HG02970 (cell line): ENCODE results near the gene C1QTNF12.
"Not testable (repeated sequence)": the region's sequence is repeated elsewhere in the genome, so short reads cannot be mapped to it uniquely, and the experiment has no call there.

Experiments used
- ATAC-seq: cut with Tn5 transposase; IDR thresholded peaks from one replicate; pipeline ENCODE4 v1.9.1; 2021; ENCODE audit warnings: mild to moderate bottlenecking, moderate library complexity, moderate number of reproducible peaks; ENCODE audit not compliant: unreplicated experiment, low FRiP score

Gene C1QTNF12

DNA sequence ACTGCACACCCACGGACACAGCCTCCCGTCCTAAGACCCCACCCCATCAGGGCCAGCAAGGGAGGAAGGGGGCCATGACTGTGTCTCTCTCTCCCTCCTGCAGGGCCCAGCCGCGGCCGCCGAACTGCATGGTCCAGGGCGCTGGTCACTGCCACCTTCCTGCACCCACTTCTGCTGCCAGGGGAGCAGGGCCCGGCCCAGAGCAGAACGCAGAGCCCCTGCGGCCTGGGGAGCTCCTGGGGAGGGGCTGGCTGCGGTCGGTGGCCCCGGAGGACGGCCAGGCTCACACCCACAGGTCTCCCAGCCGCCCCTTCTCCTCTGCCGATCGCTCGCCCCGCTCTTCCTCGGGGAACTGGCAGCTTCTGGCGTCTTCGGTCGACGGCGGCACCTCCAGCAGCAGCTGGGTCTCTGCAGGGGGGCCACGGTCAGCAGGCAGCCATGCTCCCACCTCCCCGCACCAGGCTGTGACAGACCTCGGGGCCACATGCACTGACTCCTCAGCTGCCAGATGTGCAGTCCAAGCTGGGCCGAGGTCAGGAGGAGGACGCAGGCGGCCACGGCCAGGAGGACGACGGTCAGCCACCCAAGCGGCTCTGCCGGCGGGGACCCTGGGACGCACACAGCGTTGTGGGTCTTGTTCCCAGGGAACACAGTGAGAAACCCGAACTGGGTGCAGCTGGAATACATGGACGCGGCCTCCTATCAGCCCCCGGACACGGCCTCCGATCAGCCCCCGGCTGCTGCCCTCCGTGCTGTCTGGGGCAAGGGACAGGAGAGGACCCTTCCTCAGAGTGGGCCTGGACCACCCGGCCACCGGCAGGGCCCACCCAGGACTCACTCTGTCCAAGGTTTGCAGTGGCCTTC is 42.7 kb downstream of the C1QTNF12 start:
- ATAC-seq: no peak

DNA sequence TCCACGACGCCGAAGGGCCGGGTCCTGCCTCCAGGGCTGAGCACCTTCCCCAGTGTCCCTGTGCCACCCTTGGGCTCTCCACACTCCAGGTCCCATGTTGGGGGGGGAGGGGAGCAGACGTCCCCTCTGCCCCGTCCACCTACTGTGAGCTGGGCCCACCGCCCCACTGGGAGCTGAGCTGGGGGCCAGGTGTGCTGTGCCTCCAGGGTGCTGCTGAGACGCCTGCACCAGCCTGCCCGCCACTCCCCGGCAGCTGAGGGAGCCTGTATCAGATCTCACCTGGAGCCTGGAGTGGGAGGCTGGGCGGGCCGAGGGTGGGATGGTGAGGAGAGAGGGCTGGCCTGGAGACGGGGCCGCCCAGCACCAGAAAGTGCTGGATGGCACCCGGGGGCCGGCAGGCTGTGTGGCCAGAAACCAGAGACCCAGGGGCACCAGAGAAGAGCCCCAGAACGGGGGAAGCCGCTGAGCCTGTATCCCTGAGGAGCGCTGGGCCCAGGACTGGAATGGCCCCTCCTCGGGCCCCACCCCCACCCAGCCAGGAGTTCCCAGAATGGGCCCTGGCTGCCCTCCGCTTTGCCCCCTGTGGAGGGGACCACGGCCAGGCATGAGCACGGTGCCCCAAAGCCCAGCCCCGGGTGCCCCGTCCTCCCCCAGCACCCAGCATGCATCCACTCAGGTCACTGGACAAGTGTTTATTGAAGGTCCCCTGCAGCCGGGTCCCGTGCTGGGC is 43.5 kb downstream of the C1QTNF12 start:
- ATAC-seq: no peak

GRCh38 chr1:1200876-1201810 is 45.4 kb downstream of the C1QTNF12 start:
- ATAC-seq: peak; percentile 53

DNA sequence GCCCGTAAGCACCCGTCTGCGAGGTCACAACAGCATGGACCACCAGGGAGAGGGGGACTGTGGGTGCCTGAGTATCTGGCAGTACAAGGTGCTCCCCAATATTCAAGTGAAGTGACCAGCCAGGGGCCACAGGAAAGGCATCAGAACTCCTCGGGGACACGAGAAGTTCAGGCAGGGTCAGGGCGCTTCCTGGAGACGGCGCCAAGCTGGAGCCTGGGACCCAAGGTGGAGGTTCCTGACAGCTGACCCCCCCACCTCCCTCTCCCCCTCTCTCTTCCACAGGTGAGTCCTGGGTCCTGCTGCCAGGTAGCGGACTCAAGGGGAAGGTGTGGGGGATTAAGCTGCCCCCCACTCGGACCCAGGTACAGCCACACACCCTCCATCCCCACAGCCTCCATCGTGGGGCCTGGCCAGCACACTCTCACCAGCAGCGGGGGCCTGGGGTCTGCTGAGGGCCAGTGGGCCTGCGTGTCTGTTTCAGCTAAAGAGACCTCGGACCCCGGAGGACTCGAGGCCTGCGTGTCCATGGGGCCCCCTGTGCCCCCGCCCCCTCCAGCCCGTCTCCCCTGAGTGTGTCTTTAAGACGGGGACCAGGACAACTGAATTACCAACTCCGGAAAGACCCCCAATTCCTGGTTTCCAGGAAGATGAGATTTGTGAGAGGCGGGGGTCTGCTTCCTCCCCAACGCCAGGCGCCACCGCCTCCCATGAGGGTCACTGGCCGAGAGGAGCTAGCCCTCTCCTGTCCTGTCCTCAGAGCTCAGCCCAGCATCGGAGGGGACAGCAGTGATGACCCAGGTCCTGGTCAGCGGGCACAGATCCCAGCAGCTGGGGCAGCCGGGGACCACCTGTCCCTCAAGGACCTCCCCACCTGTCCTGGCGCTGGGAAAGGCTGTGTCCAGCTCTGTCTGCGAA is 46.3 kb downstream of the C1QTNF12 start:
- ATAC-seq: no peak

DNA sequence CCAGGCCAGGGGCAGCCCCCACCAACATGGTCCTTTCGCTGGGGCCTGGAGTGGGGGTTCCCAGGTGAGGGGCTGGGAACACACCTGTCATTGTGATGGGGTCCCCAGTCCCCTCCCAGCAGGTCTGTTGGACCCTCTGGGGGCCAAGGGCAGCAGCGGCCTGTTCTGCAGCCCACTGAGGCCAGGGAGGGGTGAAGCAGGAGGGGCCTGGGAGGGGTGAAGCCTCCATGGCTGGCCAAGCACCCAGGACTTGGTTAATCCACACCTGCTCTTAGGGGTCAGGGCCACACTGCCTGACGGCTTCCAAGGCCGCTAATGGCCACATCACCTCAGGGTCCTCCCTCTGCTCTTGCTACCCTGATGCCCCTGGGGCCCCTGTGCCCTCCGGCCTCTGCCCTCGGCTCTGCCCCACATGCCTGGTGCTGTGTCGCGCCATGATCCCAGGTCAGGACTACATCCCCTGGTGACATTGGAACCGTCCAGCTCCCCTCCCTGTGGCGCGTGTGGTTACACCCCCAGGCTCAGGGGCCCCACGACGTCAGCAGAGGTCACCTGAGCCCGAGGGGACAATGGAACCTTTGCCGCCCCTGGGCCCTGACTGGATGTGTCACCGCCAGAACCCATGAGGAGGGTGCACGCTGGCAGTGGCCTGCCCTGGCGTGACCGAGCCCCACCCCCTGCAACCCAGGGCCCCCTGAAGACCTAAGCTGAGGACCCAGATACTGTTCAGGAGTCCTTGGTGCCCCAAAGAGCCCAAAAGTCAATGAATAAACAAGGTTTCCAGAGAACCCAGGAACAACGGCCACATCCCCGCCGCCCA is 47.2 kb downstream of the C1QTNF12 start:
- no peak for ATAC-seq

GRCh38 chr1:1198423-1199140 is 47.9 kb downstream of the C1QTNF12 start:
- no peak for ATAC-seq

DNA sequence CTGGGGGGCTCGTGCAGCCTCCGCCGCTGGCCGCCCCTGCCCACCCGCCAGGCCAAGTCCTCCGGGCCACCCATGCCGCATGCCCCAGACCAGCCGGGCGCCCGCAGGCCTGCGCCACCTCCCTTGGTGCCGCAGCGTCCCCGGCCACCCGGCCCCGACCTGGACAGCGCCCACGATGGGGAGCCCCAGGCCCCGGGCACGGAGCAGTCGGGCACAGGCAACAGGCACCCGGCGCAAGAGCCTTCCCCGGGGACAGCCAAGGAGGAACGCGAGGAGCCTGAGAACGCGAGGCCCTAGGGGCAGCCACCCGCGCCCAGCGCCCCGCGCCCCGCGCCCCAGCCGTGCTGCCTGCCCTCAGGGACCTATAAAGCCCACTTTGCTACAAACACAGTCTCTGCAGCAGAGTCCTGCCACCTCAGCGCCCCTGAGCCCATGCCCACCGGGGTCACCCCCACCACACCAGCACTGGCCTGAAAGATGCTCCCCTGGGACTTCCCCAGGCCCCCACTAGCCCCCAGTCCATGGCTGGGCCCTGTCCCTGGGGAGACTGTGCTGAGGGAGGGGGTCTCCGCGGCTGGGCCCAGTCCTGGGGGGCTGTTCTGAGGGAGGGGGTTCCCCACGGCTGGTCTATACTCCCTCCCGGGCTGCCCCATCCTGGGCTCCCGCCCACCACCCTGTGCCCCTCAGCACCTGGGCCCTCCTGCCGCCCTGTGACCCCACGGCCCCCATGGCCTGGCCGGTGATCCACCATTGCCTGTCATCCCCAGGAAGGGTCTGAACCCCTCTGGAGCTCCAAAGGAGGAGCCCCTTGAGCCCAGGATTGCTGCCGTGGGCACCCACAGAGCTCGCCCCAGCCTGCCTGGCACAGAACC is 48.7 kb downstream of the C1QTNF12 start:
- no peak for ATAC-seq

GRCh38 chr1:1197188-1197500 is 49.4 kb downstream of the C1QTNF12 start:
- ATAC-seq: no peak

- ATAC-seq: no peak
These were observed 49.9 kb downstream of the C1QTNF12 start for GRCh38 chr1:1196431-1197187.

DNA sequence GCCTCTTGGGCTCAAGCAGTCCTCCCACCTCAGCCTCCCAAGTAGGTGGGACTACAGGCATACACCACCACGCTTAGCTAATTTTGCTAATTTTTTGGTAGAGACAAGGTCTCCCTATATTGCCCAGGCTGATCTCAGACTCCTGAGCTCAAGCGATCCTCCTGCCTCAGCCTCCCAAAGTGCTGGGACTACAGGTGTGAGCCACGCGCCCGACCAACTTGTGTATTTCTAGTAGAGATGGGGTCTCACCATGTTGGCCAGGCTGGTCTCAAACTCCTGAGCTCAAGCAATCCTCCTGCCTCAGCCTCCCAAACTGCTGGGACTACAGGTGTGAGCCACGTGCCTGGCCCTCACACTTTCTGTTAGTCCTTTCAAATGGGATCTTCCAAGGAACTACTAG is 50.8 kb downstream of the C1QTNF12 start:
- ATAC-seq: not testable (repeated sequence)

- no peak for ATAC-seq
These were observed 51.8 kb downstream of the C1QTNF12 start for GRCh38 chr1:1194723-1195122.
